Astrocyte (in vitro differentiated cells and primary cell): Measurements from ENCODE around the gene ERVW-1.

Source experiments
- CTCF ChIP-seq: IDR thresholded peaks from 2 replicates; pipeline ENCODE4 v1.5.1; 2011; ENCODE audit warnings: low read depth, mild to moderate bottlenecking, inconsistent platforms, low read length, moderate library complexity; ENCODE audit not compliant: insufficient read depth
- EZH2 ChIP-seq: IDR thresholded peaks from 2 replicates; pipeline ENCODE4 v1.6.1; 2012; ENCODE audit warnings: mild to moderate bottlenecking, low read length, inconsistent platforms; ENCODE audit not compliant: insufficient read depth

- TF ChIP-seq CTCF: no peak
- TF ChIP-seq EZH2: no peak
Measured at GRCh38 chr7:92478095-92478494, 349 bp upstream of the ERVW-1 start.
